GM13977 (cell line): ENCODE results near the gene GEMIN4.

ENCODE experiments used
- DNase-seq: peaks from one replicate; pipeline ENCODE4 v3.0.0; 2012; ENCODE audit warnings: low spot score
- CTCF ChIP-seq: IDR thresholded peaks from 2 replicates; pipeline ENCODE4 v1.5.1; 2012; ENCODE audit warnings: mild to moderate bottlenecking, control low read depth; ENCODE audit not compliant: insufficient read depth; ENCODE audit errors: extremely low read depth, missing control alignments
- in situ Hi-C: fragments of 300-500 bp; cut with MboI; formaldehyde crosslinking; loops from one replicate; pipeline ENCODE4 v1.12.0; 2022; ENCODE audit warnings: low sequenced_read_pairs, low pct_unique_long_range_greater_than_20kb, mixed read lengths, inconsistent platforms; ENCODE audit not compliant: unreplicated experiment

GEMIN4 gene

GRCh38 chr17:778096-778495 lies 26.0 kb upstream of the GEMIN4 start:
- TF ChIP-seq CTCF, result no peak
- in situ Hi-C loops, result no loop called here
- no peak for DNase-seq

- in situ Hi-C loops, result no loop called here
- no peak for TF ChIP-seq CTCF
- no peak for DNase-seq
These were observed 22.2 kb upstream of the GEMIN4 start for GRCh38 chr17:774313-774584.

- DNase-seq, result no peak
- in situ Hi-C loops, result no loop called here
These were observed 21.6 kb upstream of the GEMIN4 start for GRCh38 chr17:773467-774312.

GRCh38 chr17:773016-773415 lies 21.0 kb upstream of the GEMIN4 start:
- no peak for TF ChIP-seq CTCF
- DNase-seq, result no peak
- in situ Hi-C loops, result no loop called here

More at GRCh38 chr17:773467-774312, 21.6 kb upstream of the GEMIN4 start:
- TF ChIP-seq CTCF, result no peak

- no peak for DNase-seq
- TF ChIP-seq CTCF, result no peak
- in situ Hi-C loops, result no loop called here
These were observed 15.0 kb upstream of the GEMIN4 start for GRCh38 chr17:767076-767475.

GRCh38 chr17:760371-760770 lies 8.3 kb upstream of the GEMIN4 start:
- no peak for DNase-seq
- TF ChIP-seq CTCF, result no peak
- in situ Hi-C loops, result no loop called here
